Heart left ventricle (tissue), 16 donors: ENCODE data around the gene TUBB2B. TPM values are rescaled to one million over a fixed set of nuclear protein-coding genes. Genes with fewer than 3 reads are reported as not detected.

Experiments
- ATAC-seq, 4 donors: fragments of 200-7000 bp; cut with Tn5 transposase; one replicate each; pipeline ENCODE4 v1.9.1; 2020 to 2022; ENCODE audit warnings: moderate library complexity in 4 of 4, mild to moderate bottlenecking in 3 of 4, moderate number of reproducible peaks in 1 of 4
- DNase-seq, 5 donors: peaks; one replicate each; pipeline ENCODE4 v3.0.0-alpha.2; 2020
- H3K27ac ChIP-seq, 12 donors: fragments of 200-600 bp; sonication (generic) in 4 of 12; one replicate each; pipeline versions ENCODE4 v1.5.0 to v1.8.0; 2016 to 2022; ENCODE audit warnings: mild to moderate bottlenecking in 2 of 12
- H3K27me3 ChIP-seq, 9 donors: fragments of 200-600 bp; sonication (generic) in 2 of 9; one replicate each; pipeline versions ENCODE4 v1.5.1 to v1.8.0; 2016 to 2022; ENCODE audit warnings: mild to moderate bottlenecking in 3 of 9
- H3K36me3 ChIP-seq, 9 donors: fragments of 200-600 bp; sonication (generic) in 2 of 9; one replicate each; pipeline versions ENCODE4 v1.5.0 to v1.8.0; 2018 to 2022; ENCODE audit warnings: mild to moderate bottlenecking in 2 of 9
- H3K4me1 ChIP-seq, 12 donors: fragments of 200-600 bp; sonication (generic) in 4 of 12; one replicate each; pipeline versions ENCODE4 v1.5.0 to v1.8.0; 2016 to 2022; ENCODE audit warnings: mild to moderate bottlenecking in 3 of 12
- H3K4me3 ChIP-seq, 12 donors: fragments of 200-600 bp; sonication (generic) in 4 of 12; one replicate each; pipeline versions ENCODE4 v1.5.0 to v1.8.0; 2017 to 2022; ENCODE audit warnings: mild to moderate bottlenecking in 9 of 12, moderate library complexity in 4 of 12
- H3K9me3 ChIP-seq, 12 donors: fragments of 200-600 bp; sonication (generic) in 4 of 12; one replicate each; pipeline versions ENCODE4 v1.5.0 to v1.8.0; 2016 to 2022; ENCODE audit warnings: mild to moderate bottlenecking in 1 of 12
- POLR2A ChIP-seq, 2 donors: fragments of 450-650 bp; IDR thresholded peaks; one replicate each; pipeline ENCODE4 v1.6.1; 2017; ENCODE audit warnings: antibody characterized with exemption in 2 of 2, mild to moderate bottlenecking in 2 of 2, moderate library complexity in 2 of 2
- WGBS, 4 donors: extraction: QIAGEN DNeasy Blood & Tissue Kit in 2 of 4; methylation state at CpG; one replicate each; pipeline versions ENCODE4 v1.1.5 to v1.1.7; 2013 to 2018; 5-methylcytosine and 5-hydroxymethylcytosine counted together
- intact Hi-C, 10 donors: fragments of 100-400 bp; cut with DNase I; formaldehyde crosslinking; loops; one replicate each; pipeline versions ENCODE4 v1.11.1 to v1.14.2; 2022
- polyA plus RNA-seq, 2 donors: library from polyadenylated mRNA; stranded (reverse); fragments of 200-250 nt; gene quantifications; one replicate each; pipeline ENCODE4 v1.2.3, GENCODE V29; 2013
- total RNA-seq, 9 donors: library from RNA; depleted of rRNA in 2 of 9; stranded (reverse); fragments of >200 nt in 2 of 9; fragmentation: NEBNext Ultra II Directional in 3 of 9; extraction: Animal tissue kit (Norgen Biotek cat#: 25700) in 3 of 9; gene quantifications; one replicate each; pipeline versions ENCODE4 v1.1.0 to v1.2.4, GENCODE V29; 2016 to 2023
- TF ChIP-seq, protein P1 (sequence below), 12 donors: fragments of 200-600 bp; sonication (generic) in 4 of 12; IDR thresholded peaks; one replicate each; pipeline versions ENCODE4 v1.5.0 to v1.8.0; 2018 to 2022; ENCODE audit warnings: antibody characterized with exemption in 12 of 12, mild to moderate bottlenecking in 5 of 12
- donor health status: ischemic (EF 13 %, LVEDD 7.1; RV severe dilation, severe dysfunction).
- donor health status: healthy with polysubstance abuse.
- donor health status: DM: no; HTN: yes; CAD: no.
- donor health status: DM: no; HTN: no; CAD: no.
- donor health status: ischemic (EF 25% LVEDD 6.9; RV normal size, moderate dysfunction).
- donor health status: ischemic (EF 25% LVEDD 5.7; RV mildly dilated, moderate dysfunction).
- donor health status: healthy.
- donor health status: DM: yes; HTN: yes; CAD: no.
- donor health status: ischemic (EF 35%, LVEDD 5.7; RV mildly dilated, moderate dysfunction).
- donor health status: nonischemic (EF 11% LVEDD 7.7; RV severe dilation, severe dysfunction).
- donor health status: DM: yes; HTN: yes; CAD: no.
- donor health status: PGD.
- donor health status: ischemic (EF 29% LVEDD 5.4; RV normal size, mild dysfunction).
- donor health status: nonischemic (EF 23%, LVEDD 6.1; RV moderate dilation, normal function).

The TUBB2B gene
- total and polyA plus RNA-seq, 11 donors: 0.90 to 3.4 (median 1.5) TPM

DNA sequence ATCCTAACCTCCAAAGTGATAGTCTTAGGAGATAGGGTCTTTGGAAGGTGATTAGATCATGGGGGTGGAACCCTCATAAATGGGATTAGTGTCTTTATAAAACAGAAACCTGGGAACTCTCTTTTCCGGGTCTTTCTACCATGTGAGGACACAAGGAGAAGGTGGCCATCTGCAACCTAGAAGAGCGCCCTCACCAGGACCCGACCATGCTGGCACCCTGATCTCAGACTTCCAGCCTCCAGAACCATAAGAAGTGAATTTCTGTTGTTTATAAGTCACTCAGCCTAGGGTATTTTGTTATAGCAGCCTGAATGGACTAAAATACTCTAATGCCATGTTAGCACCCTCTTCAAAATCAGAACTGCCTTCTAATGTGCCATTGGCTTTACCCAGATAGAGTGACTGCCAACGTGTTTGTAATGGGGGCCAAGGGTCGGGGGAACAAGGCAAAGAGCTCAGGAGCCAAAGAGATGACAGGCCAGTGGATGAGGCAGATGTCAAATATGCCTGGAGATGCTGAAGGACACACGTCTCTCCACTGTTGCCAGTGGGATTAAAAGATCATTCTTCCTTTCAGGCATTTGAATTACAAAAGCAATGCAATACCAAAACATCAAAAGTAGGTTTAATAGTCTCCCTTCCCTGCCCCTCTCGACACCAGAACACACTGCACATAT lies 21.0 kb downstream of the TUBB2B start:
- DNase-seq: no peak
- Histone ChIP-seq H3K9me3 (peaks cover 0 to 9% (median 0%) of the 10 kb centered on the region in 12 donors), H3K4me3 (no peak overlapping the region), H3K4me1 (peaks cover 0 to 3% (median 0%) of the 10 kb centered on the region in 12 donors), H3K27me3 (peaks cover 0 to 9% (median 0%) of the 10 kb centered on the region in 9 donors), H3K36me3 (no peaks in the 10 kb centered on the region), H3K27ac (no peak overlapping the region)
- intact Hi-C loops: no loop called here
- no peak for ATAC-seq
- WGBS, 4 donors: 85 to 91% (median 85%) methylated on average over 7 of the region's 7 CpGs
- TF ChIP-seq POLR2A (IDR thresholded peaks at IDR 0.05): no peak
- TF ChIP-seq, protein P1, sequence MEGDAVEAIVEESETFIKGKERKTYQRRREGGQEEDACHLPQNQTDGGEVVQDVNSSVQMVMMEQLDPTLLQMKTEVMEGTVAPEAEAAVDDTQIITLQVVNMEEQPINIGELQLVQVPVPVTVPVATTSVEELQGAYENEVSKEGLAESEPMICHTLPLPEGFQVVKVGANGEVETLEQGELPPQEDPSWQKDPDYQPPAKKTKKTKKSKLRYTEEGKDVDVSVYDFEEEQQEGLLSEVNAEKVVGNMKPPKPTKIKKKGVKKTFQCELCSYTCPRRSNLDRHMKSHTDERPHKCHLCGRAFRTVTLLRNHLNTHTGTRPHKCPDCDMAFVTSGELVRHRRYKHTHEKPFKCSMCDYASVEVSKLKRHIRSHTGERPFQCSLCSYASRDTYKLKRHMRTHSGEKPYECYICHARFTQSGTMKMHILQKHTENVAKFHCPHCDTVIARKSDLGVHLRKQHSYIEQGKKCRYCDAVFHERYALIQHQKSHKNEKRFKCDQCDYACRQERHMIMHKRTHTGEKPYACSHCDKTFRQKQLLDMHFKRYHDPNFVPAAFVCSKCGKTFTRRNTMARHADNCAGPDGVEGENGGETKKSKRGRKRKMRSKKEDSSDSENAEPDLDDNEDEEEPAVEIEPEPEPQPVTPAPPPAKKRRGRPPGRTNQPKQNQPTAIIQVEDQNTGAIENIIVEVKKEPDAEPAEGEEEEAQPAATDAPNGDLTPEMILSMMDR (IDR thresholded peaks at IDR 0.05): no peak

DNA sequence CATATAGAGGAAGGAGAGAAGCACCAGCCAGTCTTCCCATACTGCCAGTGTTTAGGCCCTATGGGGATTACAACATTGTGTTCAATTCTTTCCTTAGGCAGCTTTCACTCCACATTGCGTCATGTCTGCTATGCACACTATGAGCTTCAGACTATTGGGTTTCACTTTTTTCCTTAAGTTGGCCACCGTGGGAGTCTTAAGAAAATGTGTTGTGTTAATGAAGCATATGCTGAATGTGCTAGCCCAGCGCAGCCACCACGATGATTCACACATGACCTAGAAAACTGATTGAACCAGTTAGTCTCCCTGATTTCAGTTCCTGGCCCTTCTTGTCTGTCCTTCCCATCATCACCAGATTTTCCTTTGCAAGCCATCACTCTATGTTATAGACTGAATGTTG lies 21.5 kb downstream of the TUBB2B start:
- Histone ChIP-seq H3K27me3 (peaks cover 0 to 9% (median 0%) of the 10 kb centered on the region in 9 donors), H3K4me1 (peaks cover 0 to 3% (median 0%) of the 10 kb centered on the region in 12 donors), H3K9me3 (peaks cover 0 to 9% (median 0%) of the 10 kb centered on the region in 12 donors), H3K27ac (no peak overlapping the region), H3K36me3 (no peaks in the 10 kb centered on the region), H3K4me3 (no peak overlapping the region)
- intact Hi-C loops: no loop called here
- TF ChIP-seq, protein P1 (IDR thresholded peaks at IDR 0.05): no peak
- TF ChIP-seq POLR2A (IDR thresholded peaks at IDR 0.05): no peak
- ATAC-seq (no peak), DNase-seq (no peak)
- 92 to 97% (median 95%) methylated on average over 4 of the region's 4 CpGs for WGBS, 4 donors

DNA sequence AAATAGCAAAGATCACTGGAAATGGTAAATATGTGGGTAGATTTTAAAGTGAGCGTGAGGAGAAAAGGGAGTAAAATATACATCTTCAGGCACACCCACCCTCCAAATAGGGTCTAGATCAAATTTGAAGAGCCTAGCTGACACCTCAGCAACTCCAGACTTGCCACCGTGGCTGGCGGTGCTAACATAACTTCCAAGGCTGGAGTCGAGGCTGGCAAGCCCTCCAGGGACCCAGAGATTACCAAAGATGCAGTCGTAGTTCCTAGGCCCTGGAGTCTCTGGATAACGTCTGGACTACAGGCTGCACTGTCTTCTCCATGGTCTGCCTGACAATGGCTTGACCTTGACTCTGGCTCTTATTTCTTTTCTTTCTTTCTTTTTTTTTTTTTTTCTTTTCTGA lies 22.5 kb downstream of the TUBB2B start:
- WGBS, 4 donors: 70 to 93% (median 85%) methylated on average over 6 of the region's 6 CpGs
- intact Hi-C loops: no loop called here
- peaks cover 0 to 9% (median 0%) of the 10 kb centered on the region in 12 donors for H3K9me3 ChIP-seq
- H3K4me1 ChIP-seq: peaks cover 0 to 3% (median 0%) of the 10 kb centered on the region in 12 donors
- no peak for ATAC-seq
- H3K4me3 ChIP-seq: no peak overlapping the region
- DNase-seq: no peak
- peaks cover 0 to 9% (median 0%) of the 10 kb centered on the region in 9 donors for H3K27me3 ChIP-seq
- no peak for TF ChIP-seq POLR2A (IDR thresholded peaks at IDR 0.05)
- TF ChIP-seq, protein P1 (IDR thresholded peaks at IDR 0.05): no peak
- no peak overlapping the region for H3K27ac ChIP-seq
- H3K36me3 ChIP-seq: no peaks in the 10 kb centered on the region

DNA sequence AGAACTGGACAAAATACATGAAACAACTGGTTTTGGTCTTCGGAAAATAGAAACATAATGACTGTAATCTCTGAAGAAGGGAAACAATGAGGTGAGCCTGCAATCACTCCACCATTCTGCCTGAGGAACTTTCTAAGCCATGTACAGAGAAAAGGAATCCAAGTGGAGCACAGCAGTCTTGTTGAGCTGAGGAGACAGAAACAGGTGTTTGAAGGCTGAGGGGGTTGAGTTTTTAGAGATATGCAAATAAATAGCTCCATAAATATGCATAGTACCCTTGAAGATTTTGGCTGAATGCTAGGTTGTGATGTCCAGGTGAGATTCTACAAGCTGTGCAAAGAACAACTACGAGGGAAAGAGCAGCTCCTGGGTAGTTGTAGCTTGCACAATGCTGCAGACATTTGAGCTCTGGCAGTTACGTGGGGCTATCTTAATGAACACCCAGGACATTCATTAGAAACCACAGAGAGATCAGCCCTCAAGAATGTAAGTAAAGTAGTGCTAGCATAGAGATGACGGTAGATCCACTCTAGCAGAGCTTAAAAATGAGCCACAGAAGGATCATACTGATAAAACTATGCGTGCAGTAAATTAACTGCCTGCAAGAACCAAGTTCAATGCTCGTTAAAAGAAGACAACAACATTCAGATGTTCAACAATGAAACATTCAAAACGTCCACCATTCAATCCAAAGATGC lies 24.3 kb downstream of the TUBB2B start:
- Histone ChIP-seq H3K4me1 (no peaks in the 10 kb centered on the region), H3K27me3 (peaks cover 0 to 8% (median 0%) of the 10 kb centered on the region in 9 donors), H3K27ac (no peak overlapping the region), H3K36me3 (no peaks in the 10 kb centered on the region), H3K9me3 (peaks cover 0 to 12% (median 0%) of the 10 kb centered on the region in 12 donors), H3K4me3 (no peak overlapping the region)
- intact Hi-C loops: no loop called here
- TF ChIP-seq POLR2A (IDR thresholded peaks at IDR 0.05): no peak
- TF ChIP-seq, protein P1 (IDR thresholded peaks at IDR 0.05): no peak
- DNase-seq (no peak), ATAC-seq (no peak)
- 66 to 73% (median 69%) methylated on average over 7 of the region's 7 CpGs for WGBS, 4 donors
